K562 (cell line): ENCODE data around the gene FDPS. TPM values are rescaled to one million over a fixed set of nuclear protein-coding genes. Genes with fewer than 3 reads are reported as not detected.

Source experiments
- ATAC-seq: fragments of 200-7000 bp; cut with Tn5 transposase; 3 replicates; pipeline ENCODE4 v1.9.1; 2020; ENCODE audit warnings: moderate library complexity
- BruUV-seq: library from RNA; stranded (reverse); fragments of 400-500 nt; replicated peaks from 2 replicates; lab custom pipeline; 2021; lab: Mats Ljungman, UMichigan
- CTCF ChIA-PET: fragments of 300-600 bp; formaldehyde crosslinking; extraction: SDS; loops from one replicate; lab custom pipeline; 2021; ENCODE audit warnings: low intra/inter-chr PET ratio; lab: Yijun Ruan, JAX
- POLR2A ChIA-PET: fragments of 300-600, 350-650 bp; sonication (Branson Sonifier 250); formaldehyde crosslinking; extraction: SDS; loops from one replicate; lab custom pipeline; 2021; ENCODE audit warnings: antibody characterized with exemption, inconsistent platforms; lab: Yijun Ruan, JAX
- DNase-seq, 4 experiments: peaks; one replicate each; pipeline versions ENCODE4 v3.0.0 to v3.0.0-alpha.2; 2011 to 2018; ENCODE audit warnings: low spot score in 3 of 4, mixed read lengths in 3 of 4; ENCODE audit errors: extremely low read depth in 1 of 4
- FAIRE-seq: peaks from 2 replicates; lab custom pipeline; 2011; peaks lifted over from hg19 to GRCh38; lab: Jason Lieb, UNC
- H2AFZ ChIP-seq: 2 replicates; pipeline ENCODE4 v1.6.0; 2011; ENCODE audit warnings: low read depth, low read length, control low read depth, inconsistent platforms
- H3K27ac ChIP-seq: fragments of 200-600 bp; 3 replicates; pipeline ENCODE4 v1.8.0; 2011; ENCODE audit warnings: low read depth, mild to moderate bottlenecking, control low read depth, inconsistent platforms, low read length, moderate library complexity, mixed read lengths; ENCODE audit errors: extremely low read depth
- H3K27me3 ChIP-seq, 2 experiments: fragments of 300-600 bp in 1 of 2; 2 replicates in 1 of 2; 3 replicates in 1 of 2; pipeline versions ENCODE4 v1.6.0 to v1.8.0; 2011; ENCODE audit warnings: inconsistent platforms in 2 of 2, low read length in 2 of 2, mild to moderate bottlenecking in 1 of 2, mixed read lengths in 1 of 2, moderate library complexity in 1 of 2; ENCODE audit not compliant: control insufficient read depth in 2 of 2, insufficient read depth in 2 of 2
- H3K36me3 ChIP-seq: fragments of 300-600 bp; 3 replicates; pipeline ENCODE4 v1.8.0; 2011; ENCODE audit warnings: mild to moderate bottlenecking, low read length, inconsistent platforms; ENCODE audit not compliant: control insufficient read depth, insufficient read depth
- H3K4me1 ChIP-seq, 2 experiments: fragments of 200-600 bp in 1 of 2; replicated peaks in 1 of 2; 2 replicates in 1 of 2; 3 replicates in 1 of 2; pipeline versions ENCODE4 v1.5.1 to v1.8.0; 2011; ENCODE audit warnings: inconsistent platforms in 2 of 2, low read length in 2 of 2, mild to moderate bottlenecking in 1 of 2, mixed read lengths in 1 of 2, moderate library complexity in 1 of 2; ENCODE audit not compliant: control insufficient read depth in 2 of 2, insufficient read depth in 2 of 2
- H3K4me2 ChIP-seq: 2 replicates; pipeline ENCODE4 v1.6.1; 2011; ENCODE audit warnings: low read length, control low read depth, inconsistent platforms, mixed read lengths; ENCODE audit not compliant: insufficient read depth
- H3K4me3 ChIP-seq: fragments of 200-600 bp; sonication (generic), shearing (Covaris generic); 2 replicates; pipeline ENCODE4 v1.5.1; 2016; ENCODE audit warnings: control low read depth, inconsistent platforms
- H3K79me2 ChIP-seq: fragments of 200-600 bp; 3 replicates; pipeline ENCODE4 v1.8.0; 2011; ENCODE audit warnings: low read length, inconsistent platforms; ENCODE audit not compliant: control insufficient read depth, insufficient read depth
- H3K9ac ChIP-seq, 2 experiments: 2 replicates each; pipeline versions ENCODE4 v1.6.0 to v1.6.1; 2011; ENCODE audit warnings: low read depth in 2 of 2, low read length in 2 of 2, control low read depth in 1 of 2, inconsistent platforms in 1 of 2, mild to moderate bottlenecking in 1 of 2, mixed read lengths in 1 of 2; ENCODE audit not compliant: insufficient read depth in 1 of 2
- H3K9me1 ChIP-seq: one replicate; pipeline ENCODE4 v1.6.0; 2011; ENCODE audit warnings: inconsistent platforms, mild to moderate bottlenecking, low read length, moderate library complexity; ENCODE audit not compliant: control insufficient read depth, insufficient read depth
- H3K9me3 ChIP-seq: replicated peaks from 2 replicates; pipeline ENCODE4 v1.5.1; 2011; ENCODE audit warnings: low read depth, low read length, inconsistent platforms; ENCODE audit not compliant: control insufficient read depth, insufficient read depth
- H4K20me1 ChIP-seq: replicated peaks from 2 replicates; pipeline ENCODE4 v1.6.1; 2011; ENCODE audit warnings: low read length, inconsistent platforms, mixed read lengths; ENCODE audit not compliant: control insufficient read depth, insufficient read depth
- CHD1 ChIP-seq: fragments of 200-600 bp; sonication (generic); IDR thresholded peaks from one replicate; pipeline ENCODE4 v1.6.1; 2012; ENCODE audit warnings: mild to moderate bottlenecking, moderate library complexity, low read length, inconsistent platforms
- CLOCK ChIP-seq: fragments of 250-450 bp; sonication (Bioruptor Pico); IDR thresholded peaks from 2 replicates; pipeline ENCODE4 v1.4.0; 2020; ENCODE audit warnings: mild to moderate bottlenecking, moderate library complexity, borderline replicate concordance
- ILK ChIP-seq: fragments of 450-650 bp; IDR thresholded peaks from 2 replicates; pipeline ENCODE4 v1.6.1; 2016; ENCODE audit warnings: missing genetic modification characterization, low read depth, mild to moderate bottlenecking, missing compliant biosample characterization, moderate library complexity, borderline replicate concordance
- IRF2 ChIP-seq: sonication (generic); formaldehyde crosslinking; IDR thresholded peaks from 2 replicates; pipeline ENCODE4 v1.8.1; 2022; ENCODE audit warnings: mild to moderate bottlenecking, missing genetic modification reagents
- PHTF2 ChIP-seq: fragments of 250-450 bp; sonication (Bioruptor Pico); IDR thresholded peaks from 2 replicates; pipeline ENCODE4 v1.5.0; 2021; ENCODE audit warnings: mild to moderate bottlenecking
- POLR2G ChIP-seq: fragments of 200-400 bp; formaldehyde crosslinking; IDR thresholded peaks from 2 replicates; pipeline ENCODE4 v1.6.1; 2017; ENCODE audit warnings: low read depth, mild to moderate bottlenecking, antibody characterized with exemption, low read length, moderate library complexity
- REST ChIP-seq, 2 experiments: fragments of 450-650 bp; formaldehyde crosslinking in 1 of 2; IDR thresholded peaks; 2 replicates each; pipeline versions ENCODE4 v1.4.0 to v1.6.1; 2014 to 2020; ENCODE audit warnings: mild to moderate bottlenecking in 2 of 2, borderline replicate concordance in 1 of 2, low read depth in 1 of 2
- TBP ChIP-seq: optimal IDR thresholded peaks from 2 replicates; pipeline ENCODE3; 2011; ENCODE audit warnings: low read depth, low read length, improper control_type of control experiment
- ZFX ChIP-seq: sonication (generic); formaldehyde crosslinking; IDR thresholded peaks from 2 replicates; pipeline ENCODE4 v1.8.0; 2022; ENCODE audit warnings: mild to moderate bottlenecking, missing genetic modification reagents, moderate library complexity
- WGBS: fragments of 100-300 bp; shearing (Covaris generic); methylation state at CpG from one replicate; pipeline ENCODE4 v1.1.6; 2016; ENCODE audit warnings: low coverage, mixed read lengths; ENCODE audit not compliant: insufficient coverage; ENCODE audit errors: missing lambda C conversion rate; 5-methylcytosine and 5-hydroxymethylcytosine counted together
- in situ Hi-C: fragments of 300-500 bp; cut with MboI; formaldehyde crosslinking; loops from 4 replicates; pipeline ENCODE4 v1.15.0; 2018; ENCODE audit warnings: inconsistent platforms, mixed read lengths
- intact Hi-C: fragments of 100-400 bp; cut with micrococcal nuclease; formaldehyde crosslinking; loops from 2 replicates; pipeline ENCODE4 v1.14.2; 2022
- polyA plus RNA-seq, 8 experiments: library from polyadenylated mRNA; depleted of rRNA in 4 of 8; stranded (reverse) in 5 of 8; unstranded in 3 of 8; fragments of >200 nt; fragmentation: Nextera tagmentation in 2 of 8; fragmentation: Illumina TruSeq in 1 of 8; extraction: Ambion mirVana in 2 of 8; extraction: Trizol in 1 of 8; gene quantifications; 2 replicates each; pipeline versions ENCODE4 v1.2.1 to v1.2.3, GENCODE V29; 2011 to 2014; ENCODE audit warnings: inconsistent platforms in 1 of 8, missing spikeins in 1 of 8
- total RNA-seq, 7 experiments: library from RNA; depleted of rRNA in 6 of 7; stranded (reverse); fragments of >200 nt in 6 of 7; fragmentation: Illumina TruSeq in 2 of 7; extraction: Trizol in 2 of 7; gene quantifications; 2 replicates each; pipeline versions ENCODE4 v1.2.1 to v1.2.3, GENCODE V29; 2011 to 2021; ENCODE audit warnings: low replicate concordance in 1 of 7

FDPS gene
- total and polyA plus RNA-seq, 9 of the 15 experiments (the other 6 are each of a cell fraction or from before 2014, with no cell fraction given) = 247 to 884 (median 360) TPM

GRCh38 chr1:155324037-155324716 is 15.5 kb downstream of the FDPS start:
- H3K27ac ChIP-seq = peak overlapping the region; percentile 68
- ChIA-PET CTCF (interaction anchor here (0.6 to 5.0 kb wide), 7 partner anchors 47 to 845 kb away, joined by 3 to 38 read pairs (median 4); partner anchors contain the start of gene HCN3), POLR2A (interaction anchor here (0.7 to 5.7 kb wide), 10 partner anchors 8 to 239 kb away, joined by 3 to 30 read pairs (median 3); partner anchors contain the start of genes ASH1L and SCAMP3)
- peak overlapping the region; percentile 65 to 95 for H3K9ac ChIP-seq
- H3K4me2 ChIP-seq = peak overlapping the region; percentile 93
- 0% methylated on average over 30 of the region's 44 CpGs for WGBS
- H2AFZ ChIP-seq = peak overlapping the region; percentile 80
- peak overlapping the region; percentile 60 for H3K4me3 ChIP-seq
- in situ Hi-C loops (loop anchor here (25.0 kb wide), 1 partner anchor 1413 kb away; the partner anchor contains the start of genes ISG20L2, METTL25B and MRPL24), intact Hi-C loops (loop anchor here (10.0 kb wide), 1 partner anchor 271 kb away; no protein-coding TSS in a partner anchor)
- H3K9me3 ChIP-seq = no peaks in the 10 kb centered on the region
- peak; percentile 94 to 97 (median 95) for DNase-seq
- peaks cover 4% of the 10 kb centered on the region for H3K9me1 ChIP-seq
- H3K4me1 ChIP-seq = peaks cover 17 to 67% of the 10 kb centered on the region in 2 experiments; a peak in 4 of 5 replicates
- peaks cover 46% of the 10 kb centered on the region; the same call in 2 of the 3 replicates for H3K36me3 ChIP-seq
- H4K20me1 ChIP-seq = peaks cover 10% of the 10 kb centered on the region; the same call in 1 of the 2 replicates
- peaks cover 19% of the 10 kb centered on the region for H3K79me2 ChIP-seq
- BruUV-seq = no TSS peak
- H3K27me3 ChIP-seq = no peaks in the 10 kb centered on the region
- FAIRE-seq = peak; percentile 94
- ATAC-seq = peak; percentile 90
- TF ChIP-seq ZFX (peak; percentile 76), PHTF2 (CRISPR knock-in tag) (no peak), TBP (peak; percentile 51), CHD1 (peak; percentile 77), REST (IDR thresholded peaks at IDR 0.05; ENCODE audit: borderline replicate concordance) (peak; percentile 92), REST (CRISPR knock-in tag; IDR thresholded peaks at IDR 0.05; ENCODE audit: low read depth) (no peak), IRF2 (CRISPR knock-in tag) (no peak), POLR2G (peak; percentile 90), CLOCK (no peak), ILK (no peak)
